ENCODE results near the gene ZNF618.

The ZNF618 gene

DNA sequence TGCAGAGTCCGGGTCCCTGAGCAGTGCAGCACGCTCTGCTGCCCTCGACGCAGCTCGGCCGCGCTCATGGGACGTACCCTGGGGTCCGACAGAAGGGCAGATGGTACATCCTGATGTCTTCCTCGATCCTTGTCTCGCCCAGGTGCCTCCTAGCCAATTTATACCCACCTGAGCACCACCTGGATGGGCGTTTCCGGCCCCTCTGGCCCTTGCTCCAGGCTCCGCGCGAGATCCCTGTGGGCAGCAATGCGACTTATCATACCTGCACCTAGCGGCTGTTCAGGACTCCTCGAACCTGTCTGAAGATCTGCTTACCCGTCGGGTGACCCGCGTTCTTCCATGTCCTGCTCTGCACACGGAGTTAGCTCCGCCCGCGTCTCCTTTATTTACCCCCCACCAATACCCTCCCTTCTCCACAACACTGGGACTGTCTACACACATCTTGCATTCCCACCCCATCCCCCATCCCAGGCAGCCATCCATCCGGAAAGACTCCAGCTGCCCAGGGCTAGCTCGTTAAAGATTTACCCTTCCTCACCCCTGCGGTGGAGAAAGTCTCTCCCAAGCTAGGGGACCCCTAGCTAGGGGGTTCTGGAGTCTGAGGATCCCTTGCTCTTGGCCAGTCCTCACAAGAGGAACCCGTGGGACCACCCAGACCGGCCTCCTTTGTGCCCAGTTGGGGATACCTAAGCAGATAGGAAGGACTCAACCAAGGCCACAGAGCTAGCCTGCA lies 223.0 kb downstream of the ZNF618 start, which contains the start of gene KIF12:
Gene KIF12 (minus strand): TSS at position 357 of the 733 bp plus-strand sequence. CDS start 16 bp downstream, at position 341.
- no peak for TF ChIP-seq CTCF (IDR thresholded peaks at IDR 0.05; ENCODE audit: low read depth, low read length, missing control alignments)
- peak within 1 kb of the TSS; percentile 30; the same call in 1 of the 2 replicates for H3K4me3 ChIP-seq (replicated peaks; ENCODE audit: low read depth, low read length)
- DNase-seq (ENCODE audit: extremely low read depth, low read depth), result no peak

GRCh38 chr9:114099669-114100270 lies 223.7 kb downstream of the ZNF618 start:
- H3K4me3 ChIP-seq (replicated peaks; ENCODE audit: low read depth, low read length), result no peak overlapping the region
- TF ChIP-seq CTCF (IDR thresholded peaks at IDR 0.05; ENCODE audit: low read depth, low read length, missing control alignments), result no peak
- DNase-seq (ENCODE audit: extremely low read depth, low read depth), result no peak

DNA sequence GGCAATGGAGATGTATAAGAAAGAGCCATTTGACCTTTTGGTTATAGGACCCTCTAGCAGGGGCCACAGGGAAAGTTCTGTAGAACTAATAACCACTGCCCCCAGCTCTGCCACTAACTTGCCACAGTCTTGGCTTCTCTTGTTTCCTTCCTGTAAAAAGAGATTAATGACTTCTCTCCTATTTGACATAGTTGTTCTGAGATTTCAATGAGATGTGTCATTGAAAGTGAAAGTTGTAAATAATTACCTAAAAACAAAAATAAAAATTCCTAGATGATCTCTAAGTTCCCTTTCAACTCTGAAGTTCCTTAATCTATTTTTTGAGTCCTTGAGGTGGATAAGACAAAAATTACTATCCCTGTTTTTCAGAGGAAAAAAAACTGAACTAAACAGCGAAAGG lies 224.4 kb downstream of the ZNF618 start:
- H3K4me3 ChIP-seq (replicated peaks; ENCODE audit: low read depth, low read length), result no peak overlapping the region
- DNase-seq (ENCODE audit: extremely low read depth, low read depth), result no peak
- TF ChIP-seq CTCF (IDR thresholded peaks at IDR 0.05; ENCODE audit: low read depth, low read length, missing control alignments), result no peak

DNA sequence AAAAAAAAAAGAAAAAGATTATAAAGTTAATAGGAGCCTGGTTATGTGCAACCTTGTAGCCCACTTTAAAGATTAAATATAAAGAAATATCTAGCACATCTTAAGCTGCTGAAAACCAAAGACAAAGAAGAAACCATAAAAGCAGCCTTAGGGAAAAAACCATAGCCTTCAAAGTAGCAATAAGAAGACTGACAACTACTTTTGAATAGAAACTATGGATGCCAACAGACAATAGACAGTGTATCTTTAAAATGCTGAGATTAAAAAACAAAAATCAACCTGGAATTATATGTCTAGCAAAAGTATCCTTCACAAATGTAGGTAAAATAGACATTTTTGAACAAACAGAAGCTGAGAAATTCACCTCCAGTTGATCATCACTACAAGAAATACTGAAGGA lies 226.4 kb downstream of the ZNF618 start:
- no peak for TF ChIP-seq CTCF (IDR thresholded peaks at IDR 0.05; ENCODE audit: low read depth, low read length, missing control alignments)
- H3K4me3 ChIP-seq (replicated peaks; ENCODE audit: low read depth, low read length), result no peak overlapping the region
- no peak for DNase-seq (ENCODE audit: extremely low read depth, low read depth)

- no peak overlapping the region for H3K4me3 ChIP-seq (replicated peaks; ENCODE audit: low read depth, low read length)
- DNase-seq (ENCODE audit: extremely low read depth, low read depth), result no peak
- TF ChIP-seq CTCF (IDR thresholded peaks at IDR 0.05; ENCODE audit: low read depth, low read length, missing control alignments), result no peak
Observed at GRCh38 chr9:114105236-114105635, 229.1 kb downstream of the ZNF618 start.
